ENCODE results near the gene PLEKHA4. TPM values are rescaled to one million over a fixed set of nuclear protein-coding genes. Genes with fewer than 3 reads are reported as not detected.

Gene PLEKHA4
- total RNA-seq, 2 experiments from 2014 or later: 8.1 to 8.4 TPM

DNA sequence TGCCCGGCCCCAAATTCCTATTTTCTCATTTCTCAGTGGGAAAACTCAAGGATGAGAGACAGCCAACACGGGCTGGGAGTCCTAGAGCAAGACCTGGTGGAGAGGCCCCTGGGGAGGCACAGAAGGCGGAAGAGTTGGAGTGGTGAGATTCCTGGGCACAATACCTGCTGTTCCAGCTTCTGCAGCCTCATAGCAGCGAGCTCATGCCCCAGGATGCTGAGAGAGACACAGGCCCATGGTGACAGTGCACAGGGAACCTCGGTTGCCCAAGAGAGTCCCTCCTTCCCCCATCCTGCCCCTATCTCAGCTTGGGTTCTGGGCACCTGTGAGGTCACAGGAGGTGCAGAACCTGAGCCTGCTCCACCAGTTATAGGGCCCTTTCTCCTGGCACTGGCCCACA lies 28.8 kb upstream of the PLEKHA4 start:
- H3K4me2 ChIP-seq (ENCODE audit: low read length): no peak overlapping the region
- H3K4me1 ChIP-seq (ENCODE audit: insufficient read depth, low read length, poor library complexity, severe bottlenecking): peaks cover 22% of the 10 kb centered on the region
- intact Hi-C loops (cut with micrococcal nuclease; ENCODE audit: unreplicated experiment): no loop called here
- BruUV-seq (replicated peaks): no TSS peak
- no peaks in the 10 kb centered on the region for H3K9me3 ChIP-seq (ENCODE audit: low read length)
- H3K79me2 ChIP-seq (ENCODE audit: insufficient read depth, low read depth, low read length): peaks cover 5% of the 10 kb centered on the region; the same call in 1 of the 2 replicates
- H2AFZ ChIP-seq (ENCODE audit: low read length): no peak overlapping the region
- no peaks in the 10 kb centered on the region for H3K9me2 ChIP-seq (ENCODE audit: insufficient read depth, low read length)
- CTCF ChIA-PET (ENCODE audit: unreplicated experiment): no interaction called here
- H3K27ac ChIP-seq (ENCODE audit: low read depth, low read length, poor library complexity, severe bottlenecking): no peak overlapping the region
- POLR2A ChIA-PET: no interaction called here
- H3K36me3 ChIP-seq (ENCODE audit: insufficient read depth, low read length): peaks cover 5% of the 10 kb centered on the region; the same call in 1 of the 2 replicates
- DNase-seq (ENCODE audit: low spot score): no peak
- no peaks in the 10 kb centered on the region for H4K20me1 ChIP-seq (ENCODE audit: insufficient read depth, low read length)
- TF ChIP-seq EZH2phosphoT487 (IDR thresholded peaks at IDR 0.05; ENCODE audit: borderline replicate concordance, low read depth, low read length): no peak
- no peak for TF ChIP-seq CTCF (conservative IDR thresholded peaks at IDR 0.05; ENCODE audit: low read length)
- H3K4me3 ChIP-seq (ENCODE audit: low read depth, low read length, poor library complexity, severe bottlenecking): no peak overlapping the region

- peaks cover 5% of the 10 kb centered on the region; the same call in 1 of the 2 replicates for H3K79me2 ChIP-seq (ENCODE audit: insufficient read depth, low read depth, low read length)
- H3K9me3 ChIP-seq (ENCODE audit: low read length): no peaks in the 10 kb centered on the region
- no peaks in the 10 kb centered on the region for H4K20me1 ChIP-seq (ENCODE audit: insufficient read depth, low read length)
- intact Hi-C loops (cut with micrococcal nuclease; ENCODE audit: unreplicated experiment): no loop called here
- no peak overlapping the region for H3K27ac ChIP-seq (ENCODE audit: low read depth, low read length, poor library complexity, severe bottlenecking)
- H3K4me1 ChIP-seq (ENCODE audit: insufficient read depth, low read length, poor library complexity, severe bottlenecking): peaks cover 27% of the 10 kb centered on the region
- no peaks in the 10 kb centered on the region for H3K9me2 ChIP-seq (ENCODE audit: insufficient read depth, low read length)
- H3K36me3 ChIP-seq (ENCODE audit: insufficient read depth, low read length): no peaks in the 10 kb centered on the region
- no peak overlapping the region for H3K4me3 ChIP-seq (ENCODE audit: low read depth, low read length, poor library complexity, severe bottlenecking)
- BruUV-seq (replicated peaks): no TSS peak
- H3K4me2 ChIP-seq (ENCODE audit: low read length): no peak overlapping the region
- peak; percentile 39 for DNase-seq (ENCODE audit: low spot score)
- H2AFZ ChIP-seq (ENCODE audit: low read length): no peak overlapping the region
- POLR2A ChIA-PET: interaction anchor here (0.8 kb wide), 1 partner anchor 16 kb away, joined by 4 read pairs; no protein-coding TSS in a partner anchor
- TF ChIP-seq CTCF (conservative IDR thresholded peaks at IDR 0.05; ENCODE audit: low read length) (no peak), EZH2phosphoT487 (IDR thresholded peaks at IDR 0.05; ENCODE audit: borderline replicate concordance, low read depth, low read length) (no peak)
- CTCF ChIA-PET (ENCODE audit: unreplicated experiment): no interaction called here
Observed at GRCh38 chr19:48896191-48896720, 27.8 kb upstream of the PLEKHA4 start.

DNA sequence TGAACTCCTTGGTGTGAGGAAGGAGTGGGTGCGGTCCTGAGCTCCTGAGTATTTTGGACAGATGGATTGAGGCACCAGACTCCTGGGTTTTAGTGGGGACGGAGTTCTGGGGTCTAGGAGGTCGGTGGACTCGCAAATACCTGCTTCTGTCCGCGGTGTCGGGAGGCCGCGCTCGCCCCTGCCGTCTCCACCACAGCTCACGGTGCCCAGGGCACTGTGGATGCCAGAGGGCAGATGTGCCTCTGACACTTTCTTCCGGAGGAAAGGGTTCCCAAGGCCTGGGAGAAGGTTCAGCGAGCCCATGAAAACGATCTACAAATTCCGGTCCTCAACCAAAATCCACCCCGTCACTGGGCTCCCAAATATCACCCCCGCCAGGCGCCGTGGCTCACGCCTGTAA lies 26.8 kb upstream of the PLEKHA4 start:
- Histone ChIP-seq H3K79me2 (ENCODE audit: insufficient read depth, low read depth, low read length) (no peaks in the 10 kb centered on the region), H3K4me3 (ENCODE audit: low read depth, low read length, poor library complexity, severe bottlenecking) (no peak overlapping the region), H3K27ac (ENCODE audit: low read depth, low read length, poor library complexity, severe bottlenecking) (no peak overlapping the region), H3K9me3 (ENCODE audit: low read length) (no peaks in the 10 kb centered on the region), H3K4me1 (ENCODE audit: insufficient read depth, low read length, poor library complexity, severe bottlenecking) (peaks cover 33% of the 10 kb centered on the region), H3K9me2 (ENCODE audit: insufficient read depth, low read length) (no peaks in the 10 kb centered on the region), H4K20me1 (ENCODE audit: insufficient read depth, low read length) (no peaks in the 10 kb centered on the region), H3K36me3 (ENCODE audit: insufficient read depth, low read length) (no peaks in the 10 kb centered on the region), H3K4me2 (ENCODE audit: low read length) (no peak overlapping the region), H2AFZ (ENCODE audit: low read length) (no peak overlapping the region)
- no peak for DNase-seq (ENCODE audit: low spot score)
- TF ChIP-seq CTCF (conservative IDR thresholded peaks at IDR 0.05; ENCODE audit: low read length) (no peak), EZH2phosphoT487 (IDR thresholded peaks at IDR 0.05; ENCODE audit: borderline replicate concordance, low read depth, low read length) (no peak)
- POLR2A ChIA-PET: interaction anchor here (1.2 kb wide), 1 partner anchor 22 kb away, joined by 3 read pairs; no protein-coding TSS in a partner anchor
- intact Hi-C loops (cut with micrococcal nuclease; ENCODE audit: unreplicated experiment): no loop called here
- CTCF ChIA-PET (ENCODE audit: unreplicated experiment): interaction anchor here (0.6 kb wide), 1 partner anchor 75 kb away, joined by 3 read pairs; no protein-coding TSS in a partner anchor
- BruUV-seq (replicated peaks): no TSS peak

Data from OCI-LY7 (cell line).